ENCODE results near the gene PTPRU.

Gene PTPRU

GRCh38 chr1:29236712-29237128 is 398 bp downstream of the PTPRU start:
- H3K4me3 ChIP-seq (ENCODE audit: control insufficient read depth, low read depth, low read length): peak overlapping the region; percentile 61
- TF ChIP-seq CTCF (conservative IDR thresholded peaks at IDR 0.05; ENCODE audit: control insufficient read depth, insufficient read depth, low read depth, low read length): no peak
- DNase-seq (ENCODE audit: low read depth): no peak

GRCh38 chr1:29237129-29237821 is 953 bp downstream of the PTPRU start:
- no peak for DNase-seq (ENCODE audit: low read depth)
- no peak for TF ChIP-seq CTCF (conservative IDR thresholded peaks at IDR 0.05; ENCODE audit: control insufficient read depth, insufficient read depth, low read depth, low read length)
- peak overlapping the region; percentile 61 for H3K4me3 ChIP-seq (ENCODE audit: control insufficient read depth, low read depth, low read length)

- no peak for DNase-seq (ENCODE audit: low read depth)
- TF ChIP-seq CTCF (conservative IDR thresholded peaks at IDR 0.05; ENCODE audit: control insufficient read depth, insufficient read depth, low read depth, low read length): no peak
- peak overlapping the region; percentile 35 for H3K4me3 ChIP-seq (ENCODE audit: control insufficient read depth, low read depth, low read length)
Measured at GRCh38 chr1:29237852-29238619, 1.7 kb downstream of the PTPRU start.

- H3K4me3 ChIP-seq (ENCODE audit: control insufficient read depth, low read depth, low read length): no peak overlapping the region
- no peak for TF ChIP-seq CTCF (conservative IDR thresholded peaks at IDR 0.05; ENCODE audit: control insufficient read depth, insufficient read depth, low read depth, low read length)
Measured at GRCh38 chr1:29238620-29239002, 2.3 kb downstream of the PTPRU start.

GRCh38 chr1:29239142-29239541 is 2.8 kb downstream of the PTPRU start:
- no peak for DNase-seq (ENCODE audit: low read depth)
- no peak for TF ChIP-seq CTCF (conservative IDR thresholded peaks at IDR 0.05; ENCODE audit: control insufficient read depth, insufficient read depth, low read depth, low read length)
- no peak overlapping the region for H3K4me3 ChIP-seq (ENCODE audit: control insufficient read depth, low read depth, low read length)

More at GRCh38 chr1:29238620-29239002, 2.3 kb downstream of the PTPRU start:
- DNase-seq (ENCODE audit: low read depth): no peak

GRCh38 chr1:29240400-29240837 is 4.1 kb downstream of the PTPRU start:
- DNase-seq (ENCODE audit: low read depth): no peak
- TF ChIP-seq CTCF (conservative IDR thresholded peaks at IDR 0.05; ENCODE audit: control insufficient read depth, insufficient read depth, low read depth, low read length): no peak
- no peak overlapping the region for H3K4me3 ChIP-seq (ENCODE audit: control insufficient read depth, low read depth, low read length)

Measured in fibroblast of mammary gland (primary cell).